ENCODE data around the gene ZCCHC17.

Gene ZCCHC17, protein sequence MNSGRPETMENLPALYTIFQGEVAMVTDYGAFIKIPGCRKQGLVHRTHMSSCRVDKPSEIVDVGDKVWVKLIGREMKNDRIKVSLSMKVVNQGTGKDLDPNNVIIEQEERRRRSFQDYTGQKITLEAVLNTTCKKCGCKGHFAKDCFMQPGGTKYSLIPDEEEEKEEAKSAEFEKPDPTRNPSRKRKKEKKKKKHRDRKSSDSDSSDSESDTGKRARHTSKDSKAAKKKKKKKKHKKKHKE

DNA sequence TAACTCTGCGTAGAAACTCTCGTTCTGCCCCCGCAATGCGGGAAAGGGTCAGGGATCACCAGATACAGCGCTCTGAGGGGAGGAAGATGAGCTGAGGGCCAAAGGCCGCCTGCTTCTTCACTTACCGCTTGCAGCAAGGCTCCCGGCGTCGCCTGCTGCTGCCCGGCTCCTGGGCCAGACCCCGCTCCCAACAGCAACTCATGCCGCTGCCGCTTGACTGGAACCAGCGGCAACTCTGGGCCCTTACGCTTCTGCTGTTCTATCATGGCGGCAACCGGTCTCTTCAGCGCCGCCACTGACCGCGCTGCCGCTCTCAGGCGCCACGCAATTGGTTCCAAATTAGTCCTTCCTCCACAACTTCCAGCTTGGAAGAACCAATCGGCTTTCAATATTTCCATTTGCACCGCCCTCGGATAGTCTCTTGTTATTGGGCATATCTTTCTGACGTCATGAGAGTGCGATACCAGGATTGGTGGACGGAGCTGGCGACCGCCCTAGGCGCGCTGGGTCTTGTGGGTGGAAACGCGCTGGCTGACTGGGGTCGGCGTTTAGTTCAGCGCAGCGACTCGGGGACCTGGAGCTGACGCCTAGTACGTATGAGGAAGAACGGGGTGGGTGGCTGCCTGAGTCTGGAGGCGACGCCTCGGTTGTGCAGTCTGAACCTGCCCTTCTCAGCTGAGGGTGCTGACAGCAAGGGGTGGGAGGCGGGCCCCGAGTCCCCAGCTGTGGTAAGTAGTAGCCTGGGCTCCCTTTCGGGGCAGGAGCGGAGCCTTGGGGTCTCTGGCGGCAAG is at the start of gene ZCCHC17, which contains the start of gene SNRNP40:
TSS of gene ZCCHC17 (plus strand) at position 547 of the 791 bp plus-strand sequence. CDS start 13,067 bp downstream, outside the sequence.
TSS of gene SNRNP40 (minus strand) at position 303 of the 791 bp plus-strand sequence. CDS start at position 266, 37 bp downstream.
- peaks cover 35% of the 10 kb centered on the region for H3K36me3 ChIP-seq (ENCODE audit: low read depth)
- H3K27ac ChIP-seq (ENCODE audit: poor library complexity, severe bottlenecking) = peak within 1 kb of the TSS; percentile 42
- DNase-seq (ENCODE audit: low spot score) (peak; percentile 94), ATAC-seq (ENCODE audit: low read depth) (peak; percentile 97)
- H3K4me1 ChIP-seq (ENCODE audit: insufficient read depth, poor library complexity, severe bottlenecking) = no peaks in the 10 kb centered on the region
- peak within 1 kb of the TSS; percentile 82 for H3K4me3 ChIP-seq (ENCODE audit: severe bottlenecking)
- no peaks in the 10 kb centered on the region for H3K27me3 ChIP-seq (ENCODE audit: insufficient read depth, poor library complexity, severe bottlenecking)
- H3K9me3 ChIP-seq (ENCODE audit: severe bottlenecking) = no peaks in the 10 kb centered on the region
- TF ChIP-seq, protein P1, sequence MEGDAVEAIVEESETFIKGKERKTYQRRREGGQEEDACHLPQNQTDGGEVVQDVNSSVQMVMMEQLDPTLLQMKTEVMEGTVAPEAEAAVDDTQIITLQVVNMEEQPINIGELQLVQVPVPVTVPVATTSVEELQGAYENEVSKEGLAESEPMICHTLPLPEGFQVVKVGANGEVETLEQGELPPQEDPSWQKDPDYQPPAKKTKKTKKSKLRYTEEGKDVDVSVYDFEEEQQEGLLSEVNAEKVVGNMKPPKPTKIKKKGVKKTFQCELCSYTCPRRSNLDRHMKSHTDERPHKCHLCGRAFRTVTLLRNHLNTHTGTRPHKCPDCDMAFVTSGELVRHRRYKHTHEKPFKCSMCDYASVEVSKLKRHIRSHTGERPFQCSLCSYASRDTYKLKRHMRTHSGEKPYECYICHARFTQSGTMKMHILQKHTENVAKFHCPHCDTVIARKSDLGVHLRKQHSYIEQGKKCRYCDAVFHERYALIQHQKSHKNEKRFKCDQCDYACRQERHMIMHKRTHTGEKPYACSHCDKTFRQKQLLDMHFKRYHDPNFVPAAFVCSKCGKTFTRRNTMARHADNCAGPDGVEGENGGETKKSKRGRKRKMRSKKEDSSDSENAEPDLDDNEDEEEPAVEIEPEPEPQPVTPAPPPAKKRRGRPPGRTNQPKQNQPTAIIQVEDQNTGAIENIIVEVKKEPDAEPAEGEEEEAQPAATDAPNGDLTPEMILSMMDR (IDR thresholded peaks at IDR 0.05; ENCODE audit: poor library complexity, severe bottlenecking) = no peak

DNA sequence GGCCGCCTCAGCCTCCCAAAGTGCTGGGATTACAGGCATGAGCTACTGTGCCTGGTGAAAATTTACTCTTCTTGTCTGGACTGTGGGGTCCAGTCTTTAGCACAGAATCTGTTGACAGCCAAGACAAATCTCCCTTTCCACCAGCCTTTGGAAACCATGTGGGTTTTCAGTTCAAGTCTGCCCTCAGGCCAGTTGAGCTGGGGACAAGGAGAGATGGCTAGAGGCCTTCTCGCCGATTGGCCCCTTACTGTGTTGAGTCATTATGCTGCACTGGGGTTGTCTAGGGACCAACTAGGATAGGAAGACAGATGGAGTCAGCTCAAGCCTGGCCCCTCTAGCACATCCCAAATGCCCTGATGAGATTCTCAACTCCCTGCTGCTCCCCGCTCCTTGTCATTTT is 48.6 kb upstream of the ZCCHC17 start:
- Histone ChIP-seq H3K27me3 (ENCODE audit: insufficient read depth, poor library complexity, severe bottlenecking) (no peaks in the 10 kb centered on the region), H3K4me1 (ENCODE audit: insufficient read depth, poor library complexity, severe bottlenecking) (no peaks in the 10 kb centered on the region), H3K36me3 (ENCODE audit: low read depth) (no peaks in the 10 kb centered on the region), H3K4me3 (ENCODE audit: severe bottlenecking) (no peak overlapping the region), H3K27ac (ENCODE audit: poor library complexity, severe bottlenecking) (no peak overlapping the region), H3K9me3 (ENCODE audit: severe bottlenecking) (no peaks in the 10 kb centered on the region)
- ATAC-seq (ENCODE audit: low read depth) (no peak), DNase-seq (ENCODE audit: low spot score) (no peak)
- TF ChIP-seq, protein P1 (IDR thresholded peaks at IDR 0.05; ENCODE audit: poor library complexity, severe bottlenecking) = no peak

DNA sequence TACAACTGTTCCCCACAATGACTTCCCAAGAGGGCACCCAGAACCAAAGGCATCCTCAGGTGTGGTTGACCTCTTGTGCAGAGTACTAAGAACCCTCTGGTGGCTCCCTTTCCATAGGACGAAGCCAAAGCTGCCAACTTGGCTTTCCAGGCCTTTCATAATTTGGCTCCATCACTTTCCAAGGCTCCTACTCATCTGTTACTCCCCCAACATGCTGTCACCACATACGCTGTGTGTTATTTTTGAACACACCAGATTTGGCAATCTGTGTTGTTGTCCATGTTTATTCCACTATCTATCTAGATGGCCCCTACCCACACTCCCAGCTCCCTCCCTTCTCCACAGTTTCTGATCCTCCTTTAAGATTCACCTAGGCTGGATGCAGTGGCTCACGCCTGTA is 47.0 kb upstream of the ZCCHC17 start:
- no peaks in the 10 kb centered on the region for H3K4me1 ChIP-seq (ENCODE audit: insufficient read depth, poor library complexity, severe bottlenecking)
- no peaks in the 10 kb centered on the region for H3K36me3 ChIP-seq (ENCODE audit: low read depth)
- DNase-seq (ENCODE audit: low spot score) (no peak), ATAC-seq (ENCODE audit: low read depth) (no peak)
- H3K27ac ChIP-seq (ENCODE audit: poor library complexity, severe bottlenecking) = no peak overlapping the region
- TF ChIP-seq, protein P1 (IDR thresholded peaks at IDR 0.05; ENCODE audit: poor library complexity, severe bottlenecking) = no peak
- H3K27me3 ChIP-seq (ENCODE audit: insufficient read depth, poor library complexity, severe bottlenecking) = no peaks in the 10 kb centered on the region
- H3K9me3 ChIP-seq (ENCODE audit: severe bottlenecking) = no peaks in the 10 kb centered on the region
- no peak overlapping the region for H3K4me3 ChIP-seq (ENCODE audit: severe bottlenecking)

DNA sequence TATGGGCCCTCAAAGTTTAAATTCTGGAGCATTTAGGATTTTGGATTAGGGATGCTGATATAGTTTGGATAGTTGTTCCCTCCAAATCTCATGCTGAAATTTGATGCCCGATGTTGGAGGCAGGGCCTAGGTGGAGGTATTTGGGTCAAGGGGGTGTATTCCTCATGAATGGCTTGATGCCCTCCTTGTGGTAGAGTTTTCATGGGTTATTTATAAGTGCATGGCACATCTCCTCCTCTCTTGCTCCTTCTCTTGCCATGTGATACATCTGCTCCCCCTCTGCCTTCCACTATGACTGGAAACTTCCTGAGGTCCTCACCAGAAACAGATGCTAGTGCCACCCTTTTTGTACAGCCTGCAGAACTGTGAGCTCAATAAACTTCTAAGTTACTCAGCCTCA is 39.6 kb upstream of the ZCCHC17 start:
- Histone ChIP-seq H3K4me3 (ENCODE audit: severe bottlenecking) (no peak overlapping the region), H3K36me3 (ENCODE audit: low read depth) (peaks cover 26% of the 10 kb centered on the region), H3K27me3 (ENCODE audit: insufficient read depth, poor library complexity, severe bottlenecking) (no peaks in the 10 kb centered on the region), H3K9me3 (ENCODE audit: severe bottlenecking) (no peaks in the 10 kb centered on the region), H3K27ac (ENCODE audit: poor library complexity, severe bottlenecking) (no peak overlapping the region), H3K4me1 (ENCODE audit: insufficient read depth, poor library complexity, severe bottlenecking) (no peaks in the 10 kb centered on the region)
- ATAC-seq (ENCODE audit: low read depth) (no peak), DNase-seq (ENCODE audit: low spot score) (no peak)
- TF ChIP-seq, protein P1 (IDR thresholded peaks at IDR 0.05; ENCODE audit: poor library complexity, severe bottlenecking) = no peak
